Endothelial cell of umbilical vein (primary cell): ENCODE measurements around the gene SH3GL1. TPM values are rescaled to one million over a fixed set of nuclear protein-coding genes. Genes with fewer than 3 reads are reported as not detected.

Experiments
- BruUV-seq: library from RNA; stranded (reverse); fragments of 400-500 nt; replicated peaks from 2 replicates; lab custom pipeline; 2021; lab: Mats Ljungman, UMichigan
- CTCF ChIA-PET: fragments of 300-600, 350-600 bp; sonication (Branson Sonifier 250); formaldehyde crosslinking; loops from one replicate; lab custom pipeline; 2021; ENCODE audit warnings: antibody characterized with exemption, inconsistent platforms; lab: Charles Lee
- POLR2A ChIA-PET: fragments of 300-600, 350-600 bp; sonication (Branson Sonifier 250); formaldehyde crosslinking; loops from one replicate; lab custom pipeline; 2021; ENCODE audit warnings: antibody characterized with exemption, inconsistent platforms; lab: Charles Lee
- DNase-seq: peaks from one replicate; pipeline ENCODE4 v3.0.0-alpha.2; 2011; ENCODE audit warnings: low read depth, low spot score
- FAIRE-seq: peaks from 2 replicates; lab custom pipeline; 2011; peaks lifted over from hg19 to GRCh38; lab: Jason Lieb, UNC
- H2AFZ ChIP-seq: 2 replicates; pipeline ENCODE4 v1.6.0; 2012; ENCODE audit warnings: low read depth, low read length, control low read depth, inconsistent platforms
- H3K27ac ChIP-seq: 2 replicates; pipeline ENCODE4 v1.5.1; 2011; ENCODE audit warnings: low read depth, mild to moderate bottlenecking, control low read depth, low read length, moderate library complexity; ENCODE audit not compliant: insufficient read depth
- H3K27me3 ChIP-seq, 2 experiments: 2 replicates each; pipeline versions ENCODE4 v1.6.0 to v1.6.1; 2011; ENCODE audit warnings: low read length in 2 of 2, mixed read lengths in 1 of 2; ENCODE audit not compliant: control insufficient read depth in 2 of 2, insufficient read depth in 2 of 2
- H3K36me3 ChIP-seq, 2 experiments: 2 replicates in 1 of 2; 3 replicates in 1 of 2; pipeline ENCODE4 v1.5.1; 2011; ENCODE audit warnings: low read length in 2 of 2, mild to moderate bottlenecking in 1 of 2, moderate library complexity in 1 of 2; ENCODE audit not compliant: control insufficient read depth in 2 of 2, insufficient read depth in 2 of 2; ENCODE audit errors: extremely low read depth in 1 of 2
- H3K4me1 ChIP-seq: 3 replicates; pipeline ENCODE4 v1.5.1; 2011; ENCODE audit warnings: mild to moderate bottlenecking, low read length; ENCODE audit not compliant: control insufficient read depth, insufficient read depth; ENCODE audit errors: extremely low read depth
- H3K4me2 ChIP-seq: 2 replicates; pipeline ENCODE4 v1.6.1; 2011; ENCODE audit warnings: low read length, control low read depth, mixed read lengths; ENCODE audit not compliant: insufficient read depth
- H3K4me3 ChIP-seq, 3 experiments: fragments of 200-600 bp in 1 of 3; sonication (generic), shearing (Covaris generic) in 1 of 3; replicated peaks in 1 of 3; 2 replicates each; pipeline ENCODE4 v1.5.1; 2011 to 2016; ENCODE audit warnings: control low read depth in 3 of 3, low read length in 3 of 3, mild to moderate bottlenecking in 2 of 3, inconsistent platforms in 1 of 3, low read depth in 1 of 3, moderate library complexity in 1 of 3; ENCODE audit not compliant: insufficient read depth in 1 of 3
- H3K79me2 ChIP-seq: 2 replicates; pipeline ENCODE4 v1.6.0; 2012; ENCODE audit warnings: low read length, inconsistent platforms; ENCODE audit not compliant: control insufficient read depth, insufficient read depth
- H3K9ac ChIP-seq: replicated peaks from 2 replicates; pipeline ENCODE3; 2011; ENCODE audit warnings: low read length, control low read depth; ENCODE audit not compliant: insufficient read depth; ENCODE audit errors: extremely low read depth
- H3K9me1 ChIP-seq: replicated peaks from 3 replicates; pipeline ENCODE4 v1.6.0; 2011; ENCODE audit warnings: mild to moderate bottlenecking, low read length; ENCODE audit not compliant: control insufficient read depth, insufficient read depth; ENCODE audit errors: extremely low read depth
- H3K9me3 ChIP-seq: replicated peaks from 2 replicates; pipeline ENCODE4 v1.5.1; 2012; ENCODE audit warnings: low read length, inconsistent platforms; ENCODE audit not compliant: control insufficient read depth, insufficient read depth
- H4K20me1 ChIP-seq: replicated peaks from 2 replicates; pipeline ENCODE3; 2011; ENCODE audit warnings: mild to moderate bottlenecking, low read length; ENCODE audit not compliant: control insufficient read depth, insufficient read depth; ENCODE audit errors: extremely low read depth
- CTCF ChIP-seq, 2 donors: IDR thresholded peaks; 1 replicate in 1 of 2; 2 replicates in 1 of 2; pipeline ENCODE4 v1.5.1; 2011; ENCODE audit warnings: low read length in 2 of 2, mild to moderate bottlenecking in 2 of 2, moderate library complexity in 2 of 2, control low read depth in 1 of 2, inconsistent platforms in 1 of 2, low read depth in 1 of 2; ENCODE audit not compliant: insufficient read depth in 1 of 2; ENCODE audit errors: extremely low read depth in 1 of 2
- EZH2 ChIP-seq: IDR thresholded peaks from 2 replicates; pipeline ENCODE4 v1.6.1; 2012; ENCODE audit warnings: borderline replicate concordance, low read depth, mild to moderate bottlenecking, moderate library complexity, low read length, inconsistent platforms; ENCODE audit not compliant: severe bottlenecking
- FOS ChIP-seq: IDR thresholded peaks from 2 replicates; pipeline ENCODE4 v1.6.1; 2011; ENCODE audit warnings: mild to moderate bottlenecking, low read length, moderate library complexity, borderline replicate concordance; ENCODE audit not compliant: insufficient read depth
- GATA2 ChIP-seq: IDR thresholded peaks from 2 replicates; pipeline ENCODE4 v1.7.0; 2011; ENCODE audit warnings: low read depth, mild to moderate bottlenecking, moderate library complexity, mixed read lengths, low read length; ENCODE audit not compliant: insufficient read length, insufficient read depth
- JUN ChIP-seq: IDR thresholded peaks from 2 replicates; pipeline ENCODE4 v1.6.1; 2011; ENCODE audit warnings: borderline replicate concordance, low read depth; ENCODE audit not compliant: insufficient read length, insufficient read depth
- MAX ChIP-seq: IDR thresholded peaks from 2 replicates; pipeline ENCODE4 v1.6.1; 2011; ENCODE audit not compliant: insufficient read depth, insufficient read length
- MYC ChIP-seq: IDR thresholded peaks from one replicate; pipeline ENCODE4 v1.6.1; 2011; ENCODE audit warnings: mild to moderate bottlenecking, low read depth, low read length
- POLR2A ChIP-seq: IDR thresholded peaks from 2 replicates; pipeline ENCODE4 v1.6.1; 2012; ENCODE audit warnings: low read depth, mild to moderate bottlenecking, control low read depth, low read length
- POLR2AphosphoS5 ChIP-seq: IDR thresholded peaks from 2 replicates; pipeline ENCODE4 v1.6.1; 2012; ENCODE audit warnings: low read depth, mild to moderate bottlenecking, control low read depth, low read length, moderate library complexity; ENCODE audit not compliant: insufficient read depth
- dilution Hi-C: fragments of 300-500 bp; cut with MboI; formaldehyde crosslinking; loops from one replicate; pipeline ENCODE4 v1.15.0; 2019; ENCODE audit warnings: low sequenced_read_pairs; ENCODE audit not compliant: extremely low pct_ligation_motif_present
- intact Hi-C: fragments of 100-400 bp; cut with micrococcal nuclease; formaldehyde crosslinking; loops from one replicate; pipeline ENCODE4 v1.10.0; 2022
- polyA plus RNA-seq, 4 experiments: library from polyadenylated mRNA; depleted of rRNA in 3 of 4; stranded (reverse) in 3 of 4; unstranded in 1 of 4; fragments of >200 nt; gene quantifications; 2 replicates each; pipeline versions ENCODE4 v1.2.1 to v1.2.3, GENCODE V29; 2011 to 2012; ENCODE audit warnings: missing spikeins in 1 of 4
- total RNA-seq: library from RNA; stranded (reverse); gene quantifications from 2 replicates; pipeline ENCODE4 v1.2.3, GENCODE V29; 2021

The SH3GL1 gene
- total and polyA plus RNA-seq, 2 donors (not counting 3 experiments of a cell fraction or from before 2014, with no cell fraction given), result 143 to 145 TPM

- Histone ChIP-seq H4K20me1 (no peaks in the 10 kb centered on the region), H3K9me1 (no peaks in the 10 kb centered on the region), H3K9ac (no peak overlapping the region), H2AFZ (no peak overlapping the region), H3K4me1 (peaks cover 20% of the 10 kb centered on the region), H3K27ac (no peak overlapping the region), H3K36me3 (peaks cover 5 to 45% of the 10 kb centered on the region in 2 experiments), H3K27me3 (no peaks in the 10 kb centered on the region), H3K79me2 (peaks cover 52% of the 10 kb centered on the region), H3K9me3 (no peaks in the 10 kb centered on the region), H3K4me3 (no peak overlapping the region), H3K4me2 (no peak overlapping the region)
- ChIA-PET POLR2A (no interaction called here), CTCF (interaction anchor here (1.5 to 1.7 kb wide), 3 partner anchors 15 to 33 kb away, joined by 4 to 9 read pairs (median 5); partner anchors contain the start of genes MPND and SH3GL1)
- DNase-seq (no peak), FAIRE-seq (no peak)
- BruUV-seq, result no TSS peak
- dilution Hi-C loops (loop anchor here (10.0 kb wide), 1 partner anchor 47 kb away; no protein-coding TSS in a partner anchor), intact Hi-C loops (no loop called here)
- TF ChIP-seq CTCF (IDR thresholded peaks at IDR 0.05; ENCODE audit: extremely low read depth in 1 of 2, insufficient read depth in 1 of 2, low read depth in 1 of 2, low read length in 2 of 2) (no peak), POLR2A (no peak), FOS (no peak), POLR2AphosphoS5 (no peak), MAX (no peak), EZH2 (no peak), GATA2 (no peak), JUN (no peak), MYC (no peak)
These were observed 32.6 kb downstream of the SH3GL1 start for GRCh38 chr19:4367781-4368127.
